Adrenal gland (tissue), 12 donors: ENCODE results near the gene SPOCK3. TPM values are rescaled to one million over a fixed set of nuclear protein-coding genes. Genes with fewer than 3 reads are reported as not detected.

ENCODE experiments used
- DNase-seq, 7 donors: peaks; one replicate each; pipeline ENCODE4 v3.0.0-alpha.2; 2019 to 2020
- H3K27ac ChIP-seq, 5 donors: fragments of 200-600 bp; sonication (generic) in 4 of 5; 1 replicate in 3 of 5; 2 replicates in 2 of 5; pipeline versions ENCODE4 v1.5.1 to v1.8.0; 2016 to 2020; ENCODE audit warnings: mild to moderate bottlenecking in 1 of 5
- H3K27me3 ChIP-seq: fragments of 200-600 bp; 2 replicates; pipeline ENCODE4 v1.8.0; 2021
- H3K36me3 ChIP-seq, 2 donors: fragments of 200-600 bp; replicated peaks in 1 of 2; 1 replicate in 1 of 2; 2 replicates in 1 of 2; pipeline versions ENCODE4 v1.5.1 to v1.8.0; 2018 to 2022
- H3K4me1 ChIP-seq, 2 donors: fragments of 200-600 bp; replicated peaks in 1 of 2; 1 replicate in 1 of 2; 2 replicates in 1 of 2; pipeline versions ENCODE4 v1.5.1 to v1.8.0; 2018 to 2021
- H3K4me3 ChIP-seq, 4 donors: fragments of 200-600 bp; sonication (generic) in 3 of 4; one replicate each; pipeline ENCODE4 v1.5.1; 2016 to 2018
- H3K9me3 ChIP-seq, 3 donors: fragments of 200-600 bp; sonication (generic) in 1 of 3; replicated peaks in 1 of 3; 1 replicate in 2 of 3; 2 replicates in 1 of 3; pipeline versions ENCODE4 v1.5.1 to v1.8.0; 2016 to 2021
- POLR2A ChIP-seq, 2 donors: fragments of 450-650 bp; IDR thresholded peaks; one replicate each; pipeline ENCODE4 v1.6.1; 2017; ENCODE audit warnings: antibody characterized with exemption in 2 of 2, mild to moderate bottlenecking in 2 of 2, moderate library complexity in 1 of 2
- WGBS, 4 donors: extraction: QIAGEN DNeasy Blood & Tissue Kit in 2 of 4; methylation state at CpG; one replicate each; pipeline versions ENCODE4 v1.1.5 to v1.1.7; 2013 to 2017; 5-methylcytosine and 5-hydroxymethylcytosine counted together
- intact Hi-C, 2 donors: fragments of 100-400 bp; cut with DNase I; formaldehyde crosslinking; loops; one replicate each; pipeline versions ENCODE4 v1.14.1 to v1.15.0; 2022 to 2023
- polyA plus RNA-seq, 3 donors: library from polyadenylated mRNA; stranded (reverse); fragments of 200-250 nt in 2 of 3; fragments of 350-450 nt in 1 of 3; fragmentation: Illumina TruSeq in 1 of 3; extraction: RNeasy Lipid Tissue Mini Kit (QIAGEN cat#74804) in 1 of 3; gene quantifications; one replicate each; pipeline ENCODE4 v1.2.3, GENCODE V29; 2013 to 2014
- total RNA-seq, 9 donors: library from RNA; depleted of rRNA in 4 of 9; stranded (reverse); fragments of >200 nt in 4 of 9; fragments of 120-200 nt in 1 of 9; fragmentation: NEBNext Ultra II Directional in 1 of 9; extraction: Animal tissue kit (Norgen Biotek cat#: 25700) in 1 of 9; gene quantifications; one replicate each; pipeline versions ENCODE4 v1.1.0 to v1.2.4, GENCODE V29; 2013 to 2023
- TF ChIP-seq, protein P1 (sequence below), 6 experiments: fragments of 450-650 bp in 4 of 6; fragments of 200-600 bp in 2 of 6; sonication (generic) in 1 of 6; IDR thresholded peaks; 1 replicate in 5 of 6; 2 replicates in 1 of 6; pipeline versions ENCODE4 v1.5.1 to v1.8.0; 2016 to 2021; ENCODE audit warnings: antibody characterized with exemption in 6 of 6, mild to moderate bottlenecking in 2 of 6, moderate library complexity in 1 of 6
- donor health status: healthy with polysubstance abuse.
- donor health status: Bipolar disorder and iron deficiency.
- donor health status: DM: yes; HTN: yes; CAD: no.
- donor health status: DM: no; HTN: no; CAD: no.
- donor health status: DM: no; HTN: no; CAD: no.
- donor health status: DM: yes; HTN: yes; CAD: no.

The SPOCK3 gene
- total and polyA plus RNA-seq, 12 donors = 0.18 to 30.3 (median 3.0) TPM; not detected in 1

DNA sequence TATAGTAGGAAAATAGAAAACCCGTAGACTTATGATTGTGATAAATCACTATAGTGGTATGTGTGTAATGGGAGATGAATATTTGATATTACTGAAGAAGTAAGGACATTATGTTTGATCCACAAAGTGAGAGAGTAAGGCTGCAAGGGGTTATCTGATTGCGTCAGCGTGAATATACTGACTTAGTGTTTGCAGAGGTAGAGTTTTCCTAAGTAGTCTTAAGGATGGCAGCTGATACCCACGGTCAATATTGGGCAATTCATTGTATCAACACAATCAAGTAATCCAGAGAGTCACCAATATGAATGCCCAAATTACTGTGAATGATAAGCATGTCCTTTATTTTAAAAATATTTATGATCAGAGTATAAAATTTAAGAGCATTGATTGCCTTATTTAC lies 83.7 kb downstream of the SPOCK3 start:
- no peak overlapping the region for H3K4me3 ChIP-seq
- H3K9me3 ChIP-seq = no peaks in the 10 kb centered on the region
- no peak for DNase-seq
- TF ChIP-seq POLR2A (IDR thresholded peaks at IDR 0.05) = no peak
- TF ChIP-seq, protein P1, sequence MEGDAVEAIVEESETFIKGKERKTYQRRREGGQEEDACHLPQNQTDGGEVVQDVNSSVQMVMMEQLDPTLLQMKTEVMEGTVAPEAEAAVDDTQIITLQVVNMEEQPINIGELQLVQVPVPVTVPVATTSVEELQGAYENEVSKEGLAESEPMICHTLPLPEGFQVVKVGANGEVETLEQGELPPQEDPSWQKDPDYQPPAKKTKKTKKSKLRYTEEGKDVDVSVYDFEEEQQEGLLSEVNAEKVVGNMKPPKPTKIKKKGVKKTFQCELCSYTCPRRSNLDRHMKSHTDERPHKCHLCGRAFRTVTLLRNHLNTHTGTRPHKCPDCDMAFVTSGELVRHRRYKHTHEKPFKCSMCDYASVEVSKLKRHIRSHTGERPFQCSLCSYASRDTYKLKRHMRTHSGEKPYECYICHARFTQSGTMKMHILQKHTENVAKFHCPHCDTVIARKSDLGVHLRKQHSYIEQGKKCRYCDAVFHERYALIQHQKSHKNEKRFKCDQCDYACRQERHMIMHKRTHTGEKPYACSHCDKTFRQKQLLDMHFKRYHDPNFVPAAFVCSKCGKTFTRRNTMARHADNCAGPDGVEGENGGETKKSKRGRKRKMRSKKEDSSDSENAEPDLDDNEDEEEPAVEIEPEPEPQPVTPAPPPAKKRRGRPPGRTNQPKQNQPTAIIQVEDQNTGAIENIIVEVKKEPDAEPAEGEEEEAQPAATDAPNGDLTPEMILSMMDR (IDR thresholded peaks at IDR 0.05) = no peak
- no peaks in the 10 kb centered on the region for H3K36me3 ChIP-seq
- 79 to 90% (median 84%) methylated on average over 4 of the region's 4 CpGs for WGBS, 4 donors
- H3K27ac ChIP-seq = no peak overlapping the region
- no peaks in the 10 kb centered on the region for H3K4me1 ChIP-seq
- intact Hi-C loops = no loop called here
- H3K27me3 ChIP-seq = no peaks in the 10 kb centered on the region

DNA sequence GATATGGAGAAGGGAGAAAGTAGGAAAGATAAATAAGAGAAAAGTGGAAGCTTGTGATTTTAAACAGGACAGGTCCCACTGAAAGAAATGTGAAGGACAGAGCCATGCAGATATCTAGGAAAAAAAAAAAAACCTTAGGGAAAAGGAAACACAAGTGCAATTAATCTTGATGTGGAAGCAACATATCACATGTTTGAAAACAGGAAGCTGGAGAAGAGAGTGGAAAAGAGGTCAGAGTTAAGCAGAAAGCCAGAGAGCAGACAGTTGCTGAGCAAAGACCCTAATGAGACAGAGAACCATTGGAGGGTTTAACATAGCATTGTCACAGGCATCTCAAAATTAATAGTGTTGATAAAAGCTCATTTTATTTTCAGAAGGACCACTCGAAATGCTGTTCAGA lies 89.7 kb downstream of the SPOCK3 start:
- TF ChIP-seq, protein P1 (IDR thresholded peaks at IDR 0.05) = no peak
- no peak for TF ChIP-seq POLR2A (IDR thresholded peaks at IDR 0.05)
- intact Hi-C loops = no loop called here
- no peaks in the 10 kb centered on the region for H3K9me3 ChIP-seq
- DNase-seq = no peak
- H3K4me3 ChIP-seq = no peak overlapping the region
- no peaks in the 10 kb centered on the region for H3K4me1 ChIP-seq
- H3K27ac ChIP-seq = no peak overlapping the region
- no peaks in the 10 kb centered on the region for H3K36me3 ChIP-seq
- H3K27me3 ChIP-seq = no peaks in the 10 kb centered on the region
- WGBS, 4 donors = 22 to 40% (median 32%) methylated on average over 1 of the region's 1 CpG

DNA sequence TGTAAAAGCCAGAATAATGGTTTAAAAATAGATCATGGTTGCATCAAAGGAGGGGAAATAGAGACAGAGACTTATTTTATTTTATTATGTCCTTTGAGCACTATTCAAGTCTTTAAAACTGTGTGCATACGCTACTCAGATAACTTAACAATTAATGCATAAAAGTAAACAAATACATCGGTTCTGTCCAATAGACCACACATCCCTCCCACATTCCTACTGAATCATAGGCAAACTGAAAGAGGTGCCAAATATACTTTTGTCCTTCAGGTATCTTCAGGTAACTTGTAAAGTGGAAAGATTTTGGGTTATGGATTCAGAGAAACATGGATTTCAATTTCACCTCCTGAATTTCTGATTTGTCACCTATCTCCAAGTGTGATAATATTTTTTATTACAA lies 91.3 kb downstream of the SPOCK3 start:
- TF ChIP-seq POLR2A (IDR thresholded peaks at IDR 0.05) = no peak
- Histone ChIP-seq H3K9me3 (no peaks in the 10 kb centered on the region), H3K4me1 (no peaks in the 10 kb centered on the region), H3K36me3 (no peaks in the 10 kb centered on the region), H3K27me3 (no peaks in the 10 kb centered on the region), H3K27ac (no peak overlapping the region), H3K4me3 (no peak overlapping the region)
- 78 to 88% (median 85%) methylated on average over 2 of the region's 2 CpGs for WGBS, 4 donors
- DNase-seq = no peak
- intact Hi-C loops = no loop called here

DNA sequence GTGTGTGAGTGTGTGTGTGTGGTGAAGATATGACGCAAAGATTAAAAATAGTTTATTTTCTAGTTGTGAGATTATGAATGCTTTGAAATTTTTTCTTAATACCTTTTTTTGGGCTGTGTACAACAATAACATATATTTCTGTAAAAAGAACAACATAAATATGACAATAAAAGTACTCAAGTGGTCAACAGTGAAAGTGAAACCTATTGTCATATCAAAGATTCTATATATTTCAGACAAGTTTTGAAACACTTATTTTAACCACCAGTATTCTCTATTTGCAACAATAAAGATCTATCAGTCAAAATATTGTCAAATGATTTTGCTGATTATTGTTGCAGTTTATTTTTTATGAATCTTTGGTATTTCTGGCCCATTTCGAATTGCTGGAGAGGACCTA lies 98.0 kb downstream of the SPOCK3 start:
- intact Hi-C loops = no loop called here
- TF ChIP-seq POLR2A (IDR thresholded peaks at IDR 0.05) = no peak
- TF ChIP-seq, protein P1 (IDR thresholded peaks at IDR 0.05) = no peak
- H3K36me3 ChIP-seq = no peaks in the 10 kb centered on the region
- DNase-seq = no peak
- H3K27ac ChIP-seq = no peak overlapping the region
- no peaks in the 10 kb centered on the region for H3K4me1 ChIP-seq
- H3K4me3 ChIP-seq = no peak overlapping the region
- H3K9me3 ChIP-seq = no peaks in the 10 kb centered on the region
- 72 to 86% (median 76%) methylated on average over 2 of the region's 2 CpGs for WGBS, 4 donors
- no peaks in the 10 kb centered on the region for H3K27me3 ChIP-seq

DNA sequence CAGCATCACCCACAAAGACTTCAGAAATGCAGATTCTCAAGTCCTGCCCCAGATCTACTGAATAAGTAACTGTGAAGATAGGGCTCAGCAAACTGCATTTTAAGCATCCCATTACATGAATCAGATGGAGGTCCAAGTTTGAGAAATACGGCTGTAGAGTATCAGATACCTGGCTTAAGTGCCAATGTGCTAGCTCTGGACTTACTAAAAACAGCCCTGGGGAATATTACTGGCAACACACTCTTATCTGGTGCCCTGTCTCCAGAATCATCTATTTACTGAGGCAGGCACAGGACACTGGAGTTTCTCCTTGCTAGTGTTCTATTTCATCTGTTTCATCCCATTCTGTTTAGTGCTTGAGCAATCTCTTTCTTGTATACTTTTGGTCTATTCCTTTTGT lies 105.1 kb downstream of the SPOCK3 start:
- intact Hi-C loops = no loop called here

More for the DNA sequence above, 105.1 kb downstream of the SPOCK3 start:
- 69 to 82% (median 72%) methylated on average over 1 of the region's 1 CpG for WGBS, 4 donors
- H3K4me1 ChIP-seq = no peaks in the 10 kb centered on the region
- DNase-seq = no peak
- no peak overlapping the region for H3K27ac ChIP-seq
- H3K9me3 ChIP-seq = no peaks in the 10 kb centered on the region
- H3K27me3 ChIP-seq = no peaks in the 10 kb centered on the region
- TF ChIP-seq POLR2A (IDR thresholded peaks at IDR 0.05) = no peak
- TF ChIP-seq, protein P1 (IDR thresholded peaks at IDR 0.05) = no peak
- no peaks in the 10 kb centered on the region for H3K36me3 ChIP-seq
- H3K4me3 ChIP-seq = no peak overlapping the region
